GM12878 (cell line): ENCODE measurements around the gene PPARA. TPM values are rescaled to one million over a fixed set of nuclear protein-coding genes. Genes with fewer than 3 reads are reported as not detected.

Experiments used
- ATAC-seq: fragments of 200-7000 bp; cut with Tn5 transposase; 3 replicates; pipeline ENCODE4 v1.9.1; 2020; ENCODE audit warnings: mild to moderate bottlenecking, moderate library complexity
- BruUV-seq: library from RNA; stranded (reverse); fragments of 400-500 nt; replicated peaks from 2 replicates; lab custom pipeline; 2021; lab: Mats Ljungman, UMichigan
- CTCF ChIA-PET: fragments of 300-600 bp; sonication (Branson Sonifier 250); formaldehyde crosslinking; extraction: SDS; loops from one replicate; lab custom pipeline; 2021; ENCODE audit warnings: inconsistent platforms; lab: Yijun Ruan, JAX
- POLR2A ChIA-PET: fragments of 350-600 bp; formaldehyde crosslinking; extraction: SDS; loops from one replicate; lab custom pipeline; 2021; ENCODE audit warnings: inconsistent platforms; lab: Charles Lee
- RAD21 ChIA-PET: fragments of 300-600 bp; sonication (Branson Sonifier 250); formaldehyde crosslinking; loops from one replicate; lab custom pipeline; 2023; ENCODE audit warnings: antibody characterized with exemption; ENCODE audit not compliant: unreplicated experiment; lab: Charles Lee
- SMC1A ChIA-PET: fragments of 300-600 bp; sonication (Branson Sonifier 250); formaldehyde crosslinking; loops from one replicate; lab custom pipeline; 2023; ENCODE audit not compliant: unreplicated experiment, uncharacterized antibody; lab: Charles Lee
- DNase-seq: peaks from one replicate; pipeline ENCODE4 v3.0.0-alpha.2; 2011; ENCODE audit warnings: low read depth, low spot score
- FAIRE-seq: peaks from 3 replicates; lab custom pipeline; 2011; peaks lifted over from hg19 to GRCh38; lab: Jason Lieb, UNC
- H2AFZ ChIP-seq: 2 replicates; pipeline ENCODE4 v1.6.0; 2011; ENCODE audit warnings: low read depth, low read length, control low read depth; ENCODE audit not compliant: control insufficient read depth
- H3K27ac ChIP-seq: 2 replicates; pipeline ENCODE4 v1.5.1; 2011; ENCODE audit warnings: control low read depth; ENCODE audit not compliant: control insufficient read depth, insufficient read depth
- H3K27me3 ChIP-seq, 2 experiments: replicated peaks in 1 of 2; 2 replicates each; pipeline versions ENCODE4 v1.6.0 to v1.6.1; 2011; ENCODE audit warnings: low read length in 1 of 2; ENCODE audit not compliant: control insufficient read depth in 2 of 2, insufficient read depth in 2 of 2
- H3K36me3 ChIP-seq, 2 experiments: 2 replicates each; pipeline ENCODE4 v1.5.1; 2011; ENCODE audit warnings: low read length in 1 of 2; ENCODE audit not compliant: control insufficient read depth in 2 of 2, insufficient read depth in 2 of 2
- H3K4me1 ChIP-seq: 2 replicates; pipeline ENCODE4 v1.6.1; 2011; ENCODE audit warnings: mild to moderate bottlenecking, low read length, moderate library complexity, mixed read lengths; ENCODE audit not compliant: control insufficient read depth, insufficient read depth
- H3K4me2 ChIP-seq: 2 replicates; pipeline ENCODE4 v1.6.0; 2011; ENCODE audit warnings: control low read depth; ENCODE audit not compliant: control insufficient read depth, insufficient read depth
- H3K4me3 ChIP-seq: fragments of 200-600 bp; sonication (generic); 2 replicates; pipeline ENCODE4 v1.5.1; 2016
- H3K79me2 ChIP-seq: 2 replicates; pipeline ENCODE4 v1.6.0; 2011; ENCODE audit warnings: low read length; ENCODE audit not compliant: control insufficient read depth, insufficient read depth
- H3K9ac ChIP-seq: 2 replicates; pipeline ENCODE4 v1.8.0; 2011; ENCODE audit warnings: low read length, control low read depth, mixed read lengths; ENCODE audit not compliant: control insufficient read depth, insufficient read depth
- H3K9me3 ChIP-seq: replicated peaks from 3 replicates; pipeline ENCODE4 v1.5.1; 2011; ENCODE audit warnings: mild to moderate bottlenecking, low read length; ENCODE audit not compliant: control insufficient read depth, insufficient read depth
- H4K20me1 ChIP-seq: 2 replicates; pipeline ENCODE4 v1.6.0; 2011; ENCODE audit not compliant: control insufficient read depth, insufficient read depth
- CEBPB ChIP-seq, 2 experiments: fragments of 150-350 bp in 1 of 2; IDR thresholded peaks; 2 replicates each; pipeline ENCODE4 v1.6.1; 2012 to 2014; ENCODE audit warnings: low read depth in 2 of 2, low read length in 2 of 2, borderline replicate concordance in 1 of 2, inconsistent platforms in 1 of 2
- CHD4 ChIP-seq: fragments of 200-600 bp; sonication (generic); IDR thresholded peaks from 2 replicates; pipeline ENCODE4 v1.6.1; 2016; ENCODE audit warnings: mild to moderate bottlenecking
- EZH2 ChIP-seq: IDR thresholded peaks from 2 replicates; pipeline ENCODE4 v1.6.1; 2012; ENCODE audit warnings: low read depth, mild to moderate bottlenecking, control low read depth, inconsistent platforms, low read length, borderline replicate concordance; ENCODE audit not compliant: control insufficient read depth
- NFIC ChIP-seq: IDR thresholded peaks from 2 replicates; pipeline ENCODE4 v1.6.1; 2012; ENCODE audit warnings: low read depth, mild to moderate bottlenecking, inconsistent platforms, low read length, moderate library complexity
- NFYB ChIP-seq: IDR thresholded peaks from 2 replicates; pipeline ENCODE4 v1.6.1; 2011; ENCODE audit warnings: low read depth, mild to moderate bottlenecking, low read length, improper control_type of control experiment, moderate library complexity; ENCODE audit not compliant: insufficient read depth
- NKRF ChIP-seq: fragments of 450-650 bp; conservative IDR thresholded peaks from 2 replicates; pipeline ENCODE4 v1.6.1; 2017; ENCODE audit warnings: mild to moderate bottlenecking, moderate library complexity
- WGBS: methylation state at CpG from one replicate; pipeline ENCODE4 v1.1.6; 2016; ENCODE audit warnings: low lambda C conversion rate; ENCODE audit not compliant: insufficient replicate concordance, insufficient coverage; ENCODE audit errors: missing lambda C conversion rate; 5-methylcytosine and 5-hydroxymethylcytosine counted together
- in situ Hi-C: fragments of 300-500 bp; cut with MboI; formaldehyde crosslinking; loops from 9 replicates; pipeline ENCODE4 v1.14.3; 2018; ENCODE audit warnings: mixed read lengths
- intact Hi-C: fragments of 100-400 bp; cut with micrococcal nuclease; formaldehyde crosslinking; loops from one replicate; pipeline ENCODE4 v1.14.2; 2022; ENCODE audit not compliant: unreplicated experiment
- polyA plus RNA-seq, 11 experiments: library from polyadenylated mRNA; depleted of rRNA in 4 of 11; unstranded in 6 of 11; stranded (reverse) in 5 of 11; fragments of >200 nt; fragmentation: Nextera tagmentation in 4 of 11; fragmentation: Illumina TruSeq in 1 of 11; extraction: Ambion mirVana in 4 of 11; extraction: Trizol in 1 of 11; gene quantifications; 1 replicate in 1 of 11; 2 replicates in 10 of 11; pipeline versions ENCODE4 v1.2.1 to v1.2.3, GENCODE V29; 2011 to 2016; ENCODE audit warnings: inconsistent platforms in 2 of 11, missing spikeins in 2 of 11, low read depth in 1 of 11
- total RNA-seq, 4 experiments: library from RNA; depleted of rRNA in 3 of 4; stranded (reverse); fragments of >200 nt in 3 of 4; fragmentation: Illumina TruSeq in 1 of 4; extraction: Trizol in 1 of 4; gene quantifications; 2 replicates each; pipeline versions ENCODE4 v1.2.1 to v1.2.3, GENCODE V29; 2013 to 2021

PPARA gene
- total and polyA plus RNA-seq, 10 of the 15 experiments (the other 5 are each of a cell fraction or from before 2014, with no cell fraction given): 0.72 to 10.4 (median 4.6) TPM

DNA sequence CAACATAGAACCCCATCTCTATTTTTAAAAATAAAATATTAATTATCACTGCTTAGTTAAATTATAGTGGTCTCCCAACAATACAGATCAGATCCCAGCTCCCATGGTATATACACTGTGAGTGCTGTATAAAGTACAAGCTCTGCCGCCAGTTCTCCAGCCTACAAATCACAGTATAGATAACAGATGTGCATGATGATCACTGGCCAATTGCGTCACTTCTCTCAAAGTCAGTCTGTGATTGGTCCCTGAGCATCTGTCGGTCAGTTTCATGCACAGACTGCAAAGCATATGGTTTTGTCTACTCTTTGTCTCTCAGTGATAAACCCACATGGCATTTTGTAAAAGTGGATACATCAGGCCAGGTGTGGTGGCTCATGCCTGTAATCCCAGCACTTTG, 15.7 kb downstream of the PPARA start:
- no peaks in the 10 kb centered on the region for H3K9me3 ChIP-seq
- H3K27ac ChIP-seq: no peak overlapping the region
- CTCF ChIA-PET: no interaction called here
- H3K27me3 ChIP-seq: no peaks in the 10 kb centered on the region
- H3K4me1 ChIP-seq: no peaks in the 10 kb centered on the region
- no peaks in the 10 kb centered on the region for H4K20me1 ChIP-seq
- no peak overlapping the region for H3K4me3 ChIP-seq
- ATAC-seq (no peak), DNase-seq (no peak), FAIRE-seq (no peak)
- H3K4me2 ChIP-seq: no peak overlapping the region
- SMC1A ChIA-PET: no interaction called here
- BruUV-seq: no TSS peak
- 98% methylated on average over 3 of the region's 3 CpGs for WGBS
- RAD21 ChIA-PET: no interaction called here
- intact Hi-C loops (no loop called here), in situ Hi-C loops (no loop called here)
- H3K79me2 ChIP-seq: no peaks in the 10 kb centered on the region
- POLR2A ChIA-PET: no interaction called here
- TF ChIP-seq CHD4 (no peak), NFYB (peak; percentile 12; the same call in 1 of the 2 replicates), EZH2 (no peak), CEBPB (IDR thresholded peaks at IDR 0.05; ENCODE audit: borderline replicate concordance in 1 of 2, low read depth in 2 of 2, low read length in 2 of 2) (no peak), NFIC (no peak), NKRF (no peak)
- H2AFZ ChIP-seq: no peak overlapping the region
- H3K36me3 ChIP-seq: peaks cover 0 to 5% of the 10 kb centered on the region in 2 experiments; a peak in 2 of 4 replicates
- no peak overlapping the region for H3K9ac ChIP-seq
